Measurements from ENCODE around the gene PTPRZ1.

The PTPRZ1 gene

GRCh38 chr7:121872831-121873288 is at the start of gene PTPRZ1:
Gene PTPRZ1 (plus strand): TSS chr7:121873161. CDS start chr7:121873500, 339 bp downstream.
- DNase-seq (ENCODE audit: low read depth in 2 of 3, low spot score in 1 of 3): no peak

- no peak for DNase-seq (ENCODE audit: low read depth in 2 of 3, low spot score in 1 of 3)
Observed at GRCh38 chr7:121824276-121824675, 48.7 kb upstream of the PTPRZ1 start.

- DNase-seq (ENCODE audit: low read depth in 2 of 3, low spot score in 1 of 3): no peak
Observed at GRCh38 chr7:121831351-121831750, 41.6 kb upstream of the PTPRZ1 start.

DNA sequence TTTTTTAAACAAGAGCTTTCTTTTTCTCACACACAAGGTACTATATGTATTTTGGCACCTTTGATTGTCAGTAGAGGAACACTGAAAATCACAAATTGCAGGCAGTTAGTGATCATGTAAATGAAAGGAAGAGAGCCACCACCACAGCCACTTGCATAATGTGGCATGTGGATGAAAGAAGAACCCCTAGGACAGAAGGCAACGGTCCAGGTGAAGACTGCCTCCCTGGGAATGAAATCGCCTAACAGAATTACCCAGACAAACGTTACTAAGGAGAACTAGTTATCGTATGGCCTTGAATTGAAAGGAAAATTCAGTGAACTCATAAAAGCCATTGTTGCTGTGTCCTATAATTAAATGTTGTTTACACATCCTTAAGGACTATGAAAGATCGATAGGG is 41.2 kb upstream of the PTPRZ1 start:
- no peak for DNase-seq (ENCODE audit: low read depth in 2 of 3, low spot score in 1 of 3)

DNA sequence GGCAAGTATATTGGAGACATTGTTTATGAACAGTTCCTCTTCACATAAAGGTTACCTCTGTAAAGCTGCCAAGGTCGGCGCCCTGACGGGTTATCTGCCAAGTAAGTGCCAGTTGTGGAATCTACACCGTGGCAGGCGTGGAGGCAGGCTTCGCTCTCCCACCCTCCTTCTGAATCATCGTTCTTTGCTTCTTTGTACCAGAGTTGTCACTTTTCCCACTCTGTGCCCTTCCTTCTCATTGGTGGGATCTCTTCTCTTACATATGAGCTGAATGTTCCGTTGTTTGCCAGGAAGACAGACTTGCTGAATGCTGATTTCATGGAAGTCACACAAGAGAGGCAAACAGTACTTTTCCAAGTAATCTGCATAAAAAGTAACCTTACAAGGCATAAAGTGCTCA is 40.6 kb upstream of the PTPRZ1 start:
- DNase-seq (ENCODE audit: low read depth in 2 of 3, low spot score in 1 of 3): no peak

GRCh38 chr7:121833991-121834390 is 39.0 kb upstream of the PTPRZ1 start:
- DNase-seq (ENCODE audit: low read depth in 2 of 3, low spot score in 1 of 3): no peak

DNA sequence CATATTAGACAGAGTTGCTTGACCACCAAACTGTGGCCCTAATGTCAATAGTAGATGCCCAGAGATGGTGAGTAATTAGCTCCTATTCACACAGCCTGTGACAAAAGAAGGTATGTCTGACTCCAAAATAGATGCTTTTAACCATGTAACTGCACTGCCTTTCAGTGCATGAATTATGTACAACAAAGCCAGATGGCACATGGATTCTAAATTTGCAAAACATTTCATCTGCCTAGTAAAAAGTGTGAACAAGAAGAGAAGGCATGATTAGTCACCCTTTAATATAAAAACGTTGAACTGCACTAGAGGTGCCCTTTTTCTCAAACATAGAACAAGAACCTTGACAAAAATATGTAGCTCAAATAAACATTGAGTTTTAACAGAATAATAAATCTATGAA is 35.5 kb upstream of the PTPRZ1 start:
- no peak for DNase-seq (ENCODE audit: low read depth in 2 of 3, low spot score in 1 of 3)

GRCh38 chr7:121847041-121847440 is 25.9 kb upstream of the PTPRZ1 start:
- no peak for DNase-seq (ENCODE audit: low read depth in 2 of 3, low spot score in 1 of 3)

DNA sequence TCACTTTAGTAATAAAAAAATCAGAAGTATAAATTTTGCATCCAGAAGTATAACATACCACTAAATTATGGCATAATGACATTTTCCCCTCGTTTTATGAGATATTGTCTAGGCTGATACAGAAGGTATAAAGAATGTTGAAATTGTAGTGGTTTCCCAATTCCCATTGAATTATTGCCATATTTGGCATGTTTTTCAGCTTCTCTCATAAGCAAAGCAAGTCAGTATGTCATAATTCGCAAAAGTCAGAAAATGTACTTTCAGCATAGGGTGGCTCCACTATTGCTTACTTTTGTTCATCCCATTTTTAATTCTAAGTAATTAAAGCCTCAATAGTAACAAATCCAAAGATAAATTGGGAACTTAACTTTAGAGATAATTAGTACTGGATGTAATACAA is 19.7 kb upstream of the PTPRZ1 start:
- DNase-seq (ENCODE audit: low read depth in 2 of 3, low spot score in 1 of 3): no peak

DNA sequence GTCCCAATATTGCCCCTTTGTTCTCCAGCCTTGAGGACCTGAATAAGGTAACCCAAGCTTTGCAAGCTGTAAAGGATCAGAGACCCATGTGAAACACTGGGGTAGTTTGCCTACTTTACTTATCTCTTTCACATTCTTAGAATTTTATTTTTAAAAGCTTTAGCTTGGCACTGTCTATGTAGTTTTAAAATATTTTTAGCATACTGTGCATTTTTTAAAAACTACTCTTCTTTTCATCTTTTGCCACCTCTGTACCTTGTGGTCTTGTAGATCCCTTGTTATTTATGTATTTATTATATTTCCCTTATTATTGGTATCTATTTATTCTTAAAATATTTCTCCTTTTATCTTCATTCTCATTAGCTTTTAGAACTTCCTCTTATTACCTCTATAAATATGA is 12.0 kb upstream of the PTPRZ1 start:
- DNase-seq (ENCODE audit: low read depth in 2 of 3, low spot score in 1 of 3): no peak

DNA sequence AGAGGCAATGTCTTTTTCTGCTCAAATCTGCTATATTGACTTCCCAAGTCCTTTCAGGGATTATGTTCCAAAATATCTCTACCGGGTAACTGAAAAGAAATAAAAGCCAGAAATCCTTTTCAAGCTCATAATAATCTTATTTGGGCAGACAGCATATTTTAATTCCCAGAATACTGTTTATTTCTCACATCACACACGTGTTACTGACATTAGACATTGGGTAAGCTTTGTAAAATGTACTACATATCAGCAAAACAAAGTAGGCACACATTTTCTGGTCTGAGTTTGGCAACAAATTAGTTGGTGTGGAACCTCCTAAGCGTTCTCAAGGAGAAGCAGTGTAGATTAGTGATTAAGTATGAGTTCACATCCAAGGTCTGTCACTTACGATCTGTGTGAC is 10.4 kb upstream of the PTPRZ1 start:
- DNase-seq (ENCODE audit: low read depth in 2 of 3, low spot score in 1 of 3): no peak

- DNase-seq (ENCODE audit: low read depth in 2 of 3, low spot score in 1 of 3): no peak
Observed at GRCh38 chr7:121871188-121871587, 1.8 kb upstream of the PTPRZ1 start.

DNA sequence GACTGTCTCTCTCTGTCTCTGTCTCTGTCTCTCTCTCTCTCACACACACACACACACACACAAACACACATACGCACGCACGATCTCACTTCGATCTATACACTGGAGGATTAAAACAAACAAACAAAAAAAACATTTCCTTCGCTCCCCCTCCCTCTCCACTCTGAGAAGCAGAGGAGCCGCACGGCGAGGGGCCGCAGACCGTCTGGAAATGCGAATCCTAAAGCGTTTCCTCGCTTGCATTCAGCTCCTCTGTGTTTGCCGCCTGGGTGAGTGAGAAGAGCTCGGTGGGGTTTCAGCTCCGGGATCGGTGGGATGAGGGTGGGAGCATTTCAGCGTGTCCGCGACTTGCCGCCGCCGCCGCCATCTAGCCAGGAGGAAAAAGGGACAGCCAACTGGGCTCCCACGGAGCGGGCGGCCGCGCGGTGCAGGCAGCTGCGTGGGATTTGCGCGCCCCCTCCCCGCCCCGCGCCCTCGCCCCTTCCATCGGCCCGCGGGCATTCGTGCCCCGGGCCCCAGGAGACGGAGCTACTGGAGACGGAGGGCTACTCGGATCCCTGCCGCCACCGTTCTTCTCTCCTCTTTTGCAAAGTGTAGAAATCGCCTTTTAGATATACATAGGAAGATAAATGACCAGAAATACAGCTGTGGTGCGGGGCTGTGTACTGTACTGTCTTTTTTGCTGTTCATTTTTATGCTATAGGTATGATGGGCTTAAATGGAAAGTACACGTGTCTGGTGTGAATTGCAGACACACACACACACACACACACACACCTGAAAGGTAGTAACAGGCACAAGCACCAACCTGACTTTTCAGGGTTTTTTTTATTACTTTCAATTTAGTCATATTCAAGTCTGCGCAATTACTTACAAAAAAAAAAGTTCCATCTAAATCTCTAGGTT is 581 bp downstream of the PTPRZ1 start:
- no peak for DNase-seq (ENCODE audit: low read depth in 2 of 3, low spot score in 1 of 3)

DNA sequence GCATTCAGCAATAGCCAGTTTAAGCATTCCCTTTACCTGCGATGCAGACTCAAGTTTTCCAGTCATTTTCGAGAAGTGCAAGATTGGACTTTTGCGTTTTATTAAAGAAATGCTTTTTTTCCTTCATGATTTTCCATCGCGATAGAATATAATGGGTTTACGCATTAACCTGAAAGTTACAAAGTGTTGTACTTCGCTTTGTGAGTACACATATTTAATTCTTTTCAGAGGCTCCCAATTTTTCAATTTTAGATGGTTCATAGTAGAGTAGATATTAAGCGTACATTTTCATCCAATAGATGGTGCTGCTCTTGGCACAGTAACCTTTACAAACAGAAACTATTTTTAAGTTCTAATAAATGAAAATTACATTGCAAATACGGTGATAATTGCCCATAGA is 1.3 kb downstream of the PTPRZ1 start:
- DNase-seq (ENCODE audit: low read depth in 2 of 3, low spot score in 1 of 3): no peak

- DNase-seq (ENCODE audit: low read depth in 2 of 3, low spot score in 1 of 3): no peak
Observed at GRCh38 chr7:121875203-121875602, 2.2 kb downstream of the PTPRZ1 start.

DNA sequence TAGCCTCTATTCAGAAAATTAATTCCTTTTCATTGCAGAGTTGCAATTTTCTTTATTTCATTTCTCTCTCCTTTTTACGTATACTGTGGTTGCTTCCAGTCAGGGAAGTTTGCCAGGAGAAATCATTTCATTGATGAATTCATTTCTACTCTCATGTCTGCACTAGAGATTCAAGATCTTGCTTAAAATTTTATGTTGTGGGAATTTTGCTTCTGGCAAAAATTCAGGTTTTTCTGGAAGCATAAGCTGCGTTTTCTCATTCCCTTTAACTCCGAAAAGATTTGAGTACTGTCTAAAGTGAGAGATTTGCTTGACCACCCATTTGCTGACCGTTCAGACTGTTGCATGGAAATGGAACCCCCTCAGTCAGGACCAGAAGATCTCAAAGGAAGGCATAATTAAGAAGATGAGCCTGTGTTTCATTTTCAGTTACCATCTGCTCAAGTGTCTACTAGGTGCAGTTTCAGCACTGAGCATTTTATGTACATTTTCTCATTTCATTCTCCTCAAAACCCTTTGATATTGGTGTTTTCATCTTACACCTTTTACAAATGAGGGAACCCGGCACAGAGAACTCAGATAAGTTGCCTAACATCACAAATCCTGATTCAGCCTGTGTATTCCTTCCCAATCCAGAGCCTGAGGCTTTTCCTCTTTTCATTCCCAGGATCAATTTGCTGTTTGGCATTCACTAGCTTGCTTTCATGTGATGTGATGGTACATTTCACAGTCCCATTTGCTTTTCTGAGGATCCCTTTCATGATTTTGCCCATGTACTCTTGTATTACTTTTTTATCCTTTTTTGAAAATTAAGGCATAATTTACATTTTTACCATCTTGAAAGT is 3.9 kb downstream of the PTPRZ1 start:
- no peak for DNase-seq (ENCODE audit: low read depth in 2 of 3, low spot score in 1 of 3)

- DNase-seq (ENCODE audit: low read depth in 2 of 3, low spot score in 1 of 3): no peak
Observed at GRCh38 chr7:121878918-121879464, 6.0 kb downstream of the PTPRZ1 start.

DNA sequence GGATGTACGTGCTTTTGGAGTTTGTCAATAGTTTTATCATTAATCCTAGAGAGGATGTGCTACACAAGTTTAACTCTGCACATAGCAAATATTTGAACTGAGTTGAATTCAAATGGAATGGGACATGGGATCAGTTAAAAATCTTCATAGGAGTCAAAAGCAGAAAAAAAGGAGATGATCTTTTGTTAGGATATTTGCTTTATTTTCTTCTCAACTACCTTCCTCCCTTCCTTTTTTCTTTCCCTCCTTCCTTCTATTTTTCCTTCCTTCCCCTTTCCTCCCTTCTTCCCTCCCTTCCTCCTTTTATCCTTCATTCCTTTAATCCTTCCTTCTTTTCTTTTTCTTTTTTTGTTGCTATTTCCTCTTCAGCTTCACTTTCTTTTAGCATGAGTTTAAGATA is 6.6 kb downstream of the PTPRZ1 start:
- no peak for DNase-seq (ENCODE audit: low read depth in 2 of 3, low spot score in 1 of 3)

- DNase-seq (ENCODE audit: low read depth in 2 of 3, low spot score in 1 of 3): no peak
Observed at GRCh38 chr7:121882731-121883130, 9.8 kb downstream of the PTPRZ1 start.

- no peak for DNase-seq (ENCODE audit: low read depth in 2 of 3, low spot score in 1 of 3)
Observed at GRCh38 chr7:121885166-121885920, 12.4 kb downstream of the PTPRZ1 start.

GRCh38 chr7:121887634-121888033 is 14.7 kb downstream of the PTPRZ1 start:
- no peak for DNase-seq (ENCODE audit: low read depth in 2 of 3, low spot score in 1 of 3)

All from stimulated activated CD4-positive, alpha-beta T cell treated with anti-CD3 and anti-CD28 coated beads, Interleukin-12 subunit alpha, Interleukin-12 subunit beta, amount 100 ng/mL, for 48 hours (primary cell).